HG03039 (cell line): Measurements from ENCODE around the gene NFIB.

Experiments
- ATAC-seq: cut with Tn5 transposase; IDR thresholded peaks from one replicate; pipeline ENCODE4 v1.9.1; 2021; ENCODE audit warnings: mild to moderate bottlenecking, moderate library complexity; ENCODE audit not compliant: unreplicated experiment

NFIB gene

GRCh38 chr9:14127656-14128055 is 186.3 kb downstream of the NFIB start:
- no peak for ATAC-seq

- ATAC-seq = no peak
Observed at GRCh38 chr9:14119694-14120514, 194.0 kb downstream of the NFIB start.

GRCh38 chr9:14112226-14112625 is 201.7 kb downstream of the NFIB start:
- ATAC-seq = no peak

- ATAC-seq = no peak
Observed at GRCh38 chr9:14111696-14112095, 202.2 kb downstream of the NFIB start.

- no peak for ATAC-seq
Observed at GRCh38 chr9:14107977-14108376, 206.0 kb downstream of the NFIB start.

- no peak for ATAC-seq
Observed at GRCh38 chr9:14107495-14107894, 206.4 kb downstream of the NFIB start.

GRCh38 chr9:14106699-14107098 is 207.2 kb downstream of the NFIB start:
- ATAC-seq = no peak

GRCh38 chr9:14104496-14104895 is 209.4 kb downstream of the NFIB start:
- ATAC-seq = no peak

- no peak for ATAC-seq
Observed at GRCh38 chr9:14103115-14103514, 210.8 kb downstream of the NFIB start.

- no peak for ATAC-seq
Observed at GRCh38 chr9:14099737-14100136, 214.2 kb downstream of the NFIB start.

- no peak for ATAC-seq
Observed at GRCh38 chr9:14098486-14099180, 215.3 kb downstream of the NFIB start.

- no peak for ATAC-seq
Observed at GRCh38 chr9:14097666-14098415, 216.1 kb downstream of the NFIB start.

- ATAC-seq = no peak
Observed at GRCh38 chr9:14097215-14097614, 216.7 kb downstream of the NFIB start.

GRCh38 chr9:14096258-14096922 is 217.6 kb downstream of the NFIB start:
- ATAC-seq = no peak

GRCh38 chr9:14095277-14095676 is 218.7 kb downstream of the NFIB start:
- no peak for ATAC-seq

GRCh38 chr9:14094491-14094890 is 219.4 kb downstream of the NFIB start:
- ATAC-seq = no peak

- no peak for ATAC-seq
Observed at GRCh38 chr9:14092344-14092743, 221.6 kb downstream of the NFIB start.

- ATAC-seq = no peak
Observed at GRCh38 chr9:14089051-14089803, 224.7 kb downstream of the NFIB start.

GRCh38 chr9:14087576-14087975 is 226.4 kb downstream of the NFIB start:
- no peak for ATAC-seq

GRCh38 chr9:14086495-14086894 is 227.4 kb downstream of the NFIB start:
- ATAC-seq = no peak
